Measurements from ENCODE around the gene CTNNA2.

DNA sequence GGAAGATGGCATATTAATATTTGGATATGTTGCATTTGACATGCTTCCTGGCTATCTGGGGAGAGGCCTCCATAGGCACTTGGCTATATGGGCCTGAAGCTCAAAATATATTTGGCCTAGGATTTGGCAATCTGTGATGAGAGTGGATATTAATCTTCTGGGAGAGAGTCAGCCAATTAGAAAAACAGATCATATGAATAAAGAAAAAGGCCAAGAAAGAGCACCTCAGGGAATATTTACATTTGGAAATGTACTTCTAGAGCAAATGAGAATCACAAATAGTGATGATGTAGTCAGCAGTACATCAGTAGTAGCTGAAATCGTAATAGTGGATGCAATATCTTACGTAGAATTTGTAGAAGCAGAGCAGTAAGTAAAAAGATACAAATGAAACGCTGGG is 277.0 kb downstream of the CTNNA2 start:
- TF ChIP-seq, protein P1, sequence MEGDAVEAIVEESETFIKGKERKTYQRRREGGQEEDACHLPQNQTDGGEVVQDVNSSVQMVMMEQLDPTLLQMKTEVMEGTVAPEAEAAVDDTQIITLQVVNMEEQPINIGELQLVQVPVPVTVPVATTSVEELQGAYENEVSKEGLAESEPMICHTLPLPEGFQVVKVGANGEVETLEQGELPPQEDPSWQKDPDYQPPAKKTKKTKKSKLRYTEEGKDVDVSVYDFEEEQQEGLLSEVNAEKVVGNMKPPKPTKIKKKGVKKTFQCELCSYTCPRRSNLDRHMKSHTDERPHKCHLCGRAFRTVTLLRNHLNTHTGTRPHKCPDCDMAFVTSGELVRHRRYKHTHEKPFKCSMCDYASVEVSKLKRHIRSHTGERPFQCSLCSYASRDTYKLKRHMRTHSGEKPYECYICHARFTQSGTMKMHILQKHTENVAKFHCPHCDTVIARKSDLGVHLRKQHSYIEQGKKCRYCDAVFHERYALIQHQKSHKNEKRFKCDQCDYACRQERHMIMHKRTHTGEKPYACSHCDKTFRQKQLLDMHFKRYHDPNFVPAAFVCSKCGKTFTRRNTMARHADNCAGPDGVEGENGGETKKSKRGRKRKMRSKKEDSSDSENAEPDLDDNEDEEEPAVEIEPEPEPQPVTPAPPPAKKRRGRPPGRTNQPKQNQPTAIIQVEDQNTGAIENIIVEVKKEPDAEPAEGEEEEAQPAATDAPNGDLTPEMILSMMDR (IDR thresholded peaks at IDR 0.05), result no peak
- no peak for TF ChIP-seq POLR2A (IDR thresholded peaks at IDR 0.05)
